PC-3 (cell line): ENCODE measurements around the gene ARHGAP6. TPM values are rescaled to one million over a fixed set of nuclear protein-coding genes. Genes with fewer than 3 reads are reported as not detected.

Experiments used
- ATAC-seq: fragments of 200-7000 bp; cut with Tn5 transposase; 2 replicates; pipeline ENCODE4 v1.9.1; 2020; ENCODE audit warnings: mild to moderate bottlenecking, moderate library complexity
- BruUV-seq: library from RNA; stranded (reverse); fragments of 400-500 nt; replicated peaks from 2 replicates; lab custom pipeline; 2021; lab: Mats Ljungman, UMichigan
- CTCF ChIA-PET: fragments of 300-600 bp; sonication (Branson Sonifier 250); formaldehyde crosslinking; loops from one replicate; lab custom pipeline; 2022; ENCODE audit warnings: antibody characterized with exemption; lab: Charles Lee
- POLR2A ChIA-PET: fragments of 300-600 bp; sonication (Branson Sonifier 250); formaldehyde crosslinking; loops from one replicate; lab custom pipeline; 2022; ENCODE audit warnings: antibody characterized with exemption; ENCODE audit not compliant: unreplicated experiment; lab: Charles Lee
- DNase-seq: peaks from one replicate; pipeline ENCODE4 v3.0.0-alpha.2; 2015
- H2AFZ ChIP-seq: fragments of 300-600 bp; sonication (generic); 2 replicates; pipeline ENCODE4 v1.6.0; 2016; ENCODE audit warnings: antibody characterized with exemption, low read length
- H3F3A ChIP-seq: fragments of 300-600 bp; sonication (generic); one replicate; pipeline ENCODE4 v1.6.0; 2017; ENCODE audit warnings: antibody characterized with exemption, low read length, control low read depth, mild to moderate bottlenecking; ENCODE audit not compliant: unreplicated experiment
- H3K27ac ChIP-seq: fragments of 300-600 bp; sonication (generic); 2 replicates; pipeline ENCODE4 v1.5.1; 2016; ENCODE audit warnings: mild to moderate bottlenecking, low read length
- H3K27me3 ChIP-seq: fragments of 300-600 bp; sonication (generic); 2 replicates; pipeline ENCODE4 v1.6.1; 2016; ENCODE audit warnings: low read length, mixed read lengths
- H3K36me3 ChIP-seq: fragments of 300-600 bp; sonication (generic); 2 replicates; pipeline ENCODE4 v1.6.1; 2016; ENCODE audit warnings: low read depth, mixed run types, low read length, mixed read lengths
- H3K4me1 ChIP-seq: fragments of 300-600 bp; sonication (generic); 2 replicates; pipeline ENCODE4 v1.5.1; 2016; ENCODE audit warnings: low read length; ENCODE audit not compliant: insufficient read depth
- H3K4me2 ChIP-seq: fragments of 300-600 bp; sonication (generic); 2 replicates; pipeline ENCODE4 v1.6.0; 2016; ENCODE audit warnings: low read length
- H3K4me3 ChIP-seq: fragments of 300-600 bp; sonication (generic); 2 replicates; pipeline ENCODE4 v1.5.1; 2016; ENCODE audit warnings: mild to moderate bottlenecking, low read length, mixed read lengths
- H3K79me2 ChIP-seq: fragments of 300-600 bp; sonication (generic); 2 replicates; pipeline ENCODE4 v1.6.1; 2017; ENCODE audit warnings: low read length, mixed read lengths
- H3K9ac ChIP-seq: fragments of 300-600 bp; sonication (generic); 2 replicates; pipeline ENCODE4 v1.6.0; 2016; ENCODE audit warnings: mild to moderate bottlenecking, low read length
- H3K9me2 ChIP-seq: fragments of 300-600 bp; sonication (generic); replicated peaks from 2 replicates; pipeline ENCODE4 v1.6.1; 2016; ENCODE audit warnings: mixed run types, low read length, mixed read lengths
- H3K9me3 ChIP-seq: fragments of 300-600 bp; sonication (generic); 2 replicates; pipeline ENCODE4 v1.6.1; 2016; ENCODE audit warnings: low read length, mixed read lengths
- H4K20me1 ChIP-seq: fragments of 300-600 bp; sonication (generic); 2 replicates; pipeline ENCODE4 v1.6.1; 2016; ENCODE audit warnings: low read length, mixed read lengths
- EZH2 ChIP-seq: fragments of 300-600 bp; sonication (generic); IDR thresholded peaks from one replicate; pipeline ENCODE4 v1.6.1; 2017; ENCODE audit warnings: antibody characterized with exemption, mild to moderate bottlenecking, low read length; ENCODE audit not compliant: unreplicated experiment
- EZH2phosphoT487 ChIP-seq: fragments of 300-600 bp; sonication (generic); IDR thresholded peaks from 2 replicates; pipeline ENCODE4 v1.6.1; 2018; ENCODE audit warnings: mild to moderate bottlenecking, antibody characterized with exemption, low read length, borderline replicate concordance
- intact Hi-C: fragments of 100-400 bp; cut with micrococcal nuclease; formaldehyde crosslinking; loops from 2 replicates; pipeline ENCODE4 v1.9.0; 2023
- total RNA-seq: library from RNA; depleted of rRNA; stranded (reverse); fragments of >200 nt; gene quantifications from 2 replicates; pipeline ENCODE4 v1.2.3, GENCODE V29; 2014
- TF ChIP-seq, protein P1 (sequence below): fragments of 300-600 bp; sonication (generic); conservative IDR thresholded peaks from 2 replicates; pipeline ENCODE4 v1.5.1; 2017; ENCODE audit warnings: antibody characterized with exemption, low read depth, mild to moderate bottlenecking, low read length

Gene ARHGAP6
- total RNA-seq, 1 experiment from 2014 or later: 2.8 TPM

DNA sequence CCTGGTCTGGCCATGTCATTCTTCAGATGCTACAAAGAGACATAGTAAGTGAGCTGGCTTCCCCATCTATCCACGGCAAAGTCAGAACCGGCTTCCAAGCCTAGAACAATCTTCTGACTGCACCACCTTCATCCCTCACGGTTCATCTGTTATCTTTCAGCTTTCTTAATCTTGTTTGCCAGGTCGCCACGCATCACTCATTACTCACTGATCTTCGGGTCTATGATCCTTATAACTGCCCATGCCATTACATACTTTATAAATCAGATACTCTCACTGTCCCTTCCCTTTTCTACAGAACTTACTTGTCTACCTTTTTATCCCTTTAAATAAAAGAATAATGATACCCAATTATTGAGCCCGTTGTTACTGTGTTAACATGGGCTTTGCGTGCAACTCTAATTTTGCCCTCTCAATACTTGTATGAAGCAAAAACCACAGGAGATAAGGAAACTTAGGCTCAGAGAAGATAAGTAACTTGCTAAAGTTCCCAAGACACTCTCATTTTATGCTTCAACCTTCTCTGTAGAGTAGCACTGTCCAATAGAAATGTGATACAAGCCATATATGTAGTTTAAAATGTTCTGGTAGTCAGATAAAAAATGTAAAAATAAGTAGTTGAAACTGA is 200.8 kb downstream of the ARHGAP6 start:
- Histone ChIP-seq H3F3A (peaks cover 5% of the 10 kb centered on the region), H3K79me2 (no peaks in the 10 kb centered on the region), H3K4me3 (no peak overlapping the region), H4K20me1 (no peaks in the 10 kb centered on the region), H3K9me2 (no peaks in the 10 kb centered on the region), H3K4me1 (peaks cover 38% of the 10 kb centered on the region), H3K27me3 (no peaks in the 10 kb centered on the region), H3K9me3 (no peaks in the 10 kb centered on the region), H3K36me3 (no peaks in the 10 kb centered on the region), H2AFZ (no peak overlapping the region), H3K4me2 (peak overlapping the region; percentile 15), H3K9ac (no peak overlapping the region), H3K27ac (no peak overlapping the region; the same call in 1 of the 2 replicates)
- CTCF ChIA-PET: no interaction called here
- TSS peak; percentile 24 for BruUV-seq
- TF ChIP-seq, protein P1, sequence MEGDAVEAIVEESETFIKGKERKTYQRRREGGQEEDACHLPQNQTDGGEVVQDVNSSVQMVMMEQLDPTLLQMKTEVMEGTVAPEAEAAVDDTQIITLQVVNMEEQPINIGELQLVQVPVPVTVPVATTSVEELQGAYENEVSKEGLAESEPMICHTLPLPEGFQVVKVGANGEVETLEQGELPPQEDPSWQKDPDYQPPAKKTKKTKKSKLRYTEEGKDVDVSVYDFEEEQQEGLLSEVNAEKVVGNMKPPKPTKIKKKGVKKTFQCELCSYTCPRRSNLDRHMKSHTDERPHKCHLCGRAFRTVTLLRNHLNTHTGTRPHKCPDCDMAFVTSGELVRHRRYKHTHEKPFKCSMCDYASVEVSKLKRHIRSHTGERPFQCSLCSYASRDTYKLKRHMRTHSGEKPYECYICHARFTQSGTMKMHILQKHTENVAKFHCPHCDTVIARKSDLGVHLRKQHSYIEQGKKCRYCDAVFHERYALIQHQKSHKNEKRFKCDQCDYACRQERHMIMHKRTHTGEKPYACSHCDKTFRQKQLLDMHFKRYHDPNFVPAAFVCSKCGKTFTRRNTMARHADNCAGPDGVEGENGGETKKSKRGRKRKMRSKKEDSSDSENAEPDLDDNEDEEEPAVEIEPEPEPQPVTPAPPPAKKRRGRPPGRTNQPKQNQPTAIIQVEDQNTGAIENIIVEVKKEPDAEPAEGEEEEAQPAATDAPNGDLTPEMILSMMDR: no peak
- TF ChIP-seq EZH2phosphoT487 (no peak), EZH2 (no peak)
- intact Hi-C loops: loop anchor here (5.0 kb wide), 3 partner anchors 37 to 292 kb away; partner anchors contain the start of gene MSL3
- no peak for ATAC-seq
- DNase-seq: peak; percentile 21
- POLR2A ChIA-PET: no interaction called here

DNA sequence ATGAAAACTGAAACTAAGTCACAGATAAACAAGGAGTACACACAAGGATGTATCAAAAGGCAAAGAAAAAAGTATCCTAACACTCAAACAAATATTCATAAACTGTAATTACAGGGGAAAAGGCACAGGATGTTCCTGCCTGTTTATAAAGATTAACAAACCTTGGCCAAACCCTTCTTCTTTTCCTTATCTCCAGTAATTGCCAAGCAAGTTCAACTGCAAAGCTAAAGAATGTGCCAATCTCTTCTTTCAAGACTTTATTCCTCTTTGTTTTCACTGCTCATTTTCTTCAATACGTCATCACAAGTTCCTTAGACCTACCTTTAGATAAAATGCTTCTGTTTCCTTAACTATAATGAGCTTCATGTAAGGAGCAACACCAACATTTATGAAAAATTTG is 201.3 kb downstream of the ARHGAP6 start:
- no TSS peak for BruUV-seq
- Histone ChIP-seq H3K27me3 (no peaks in the 10 kb centered on the region), H3K27ac (no peak overlapping the region), H3K4me2 (peak overlapping the region; percentile 15; the same call in 1 of the 2 replicates), H3K9ac (no peak overlapping the region), H3K9me3 (no peaks in the 10 kb centered on the region), H4K20me1 (no peaks in the 10 kb centered on the region), H3K79me2 (no peaks in the 10 kb centered on the region), H3K9me2 (no peaks in the 10 kb centered on the region), H3F3A (peaks cover 5% of the 10 kb centered on the region), H2AFZ (no peak overlapping the region), H3K4me1 (peaks cover 32% of the 10 kb centered on the region), H3K4me3 (no peak overlapping the region), H3K36me3 (no peaks in the 10 kb centered on the region)
- intact Hi-C loops: loop anchor here (5.0 kb wide), 2 partner anchors 82 to 293 kb away; partner anchors contain the start of gene MSL3
- ChIA-PET CTCF (no interaction called here), POLR2A (no interaction called here)
- DNase-seq: no peak
- TF ChIP-seq, protein P1: no peak
- no peak for TF ChIP-seq EZH2phosphoT487
- TF ChIP-seq EZH2: no peak
- ATAC-seq: no peak

DNA sequence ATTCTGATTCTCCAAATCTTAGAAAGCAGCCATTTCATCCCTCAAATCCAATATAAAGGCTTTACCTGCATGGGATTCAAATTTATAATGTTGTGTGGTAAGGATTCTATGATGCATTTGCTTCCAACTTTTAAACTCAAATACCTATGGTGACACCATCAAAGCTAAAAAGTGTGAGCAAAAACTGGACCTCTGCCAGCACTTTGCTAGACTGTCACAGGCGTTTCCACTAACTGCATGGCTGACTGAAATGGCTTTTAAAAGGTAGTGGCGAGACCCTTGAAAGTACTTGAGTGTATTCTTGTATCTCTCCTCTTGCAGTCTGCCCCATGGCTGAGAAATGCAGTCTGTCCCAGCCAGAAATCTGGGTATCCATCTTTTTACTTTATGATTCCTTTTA is 203.1 kb downstream of the ARHGAP6 start:
- no peak overlapping the region for H3K4me2 ChIP-seq
- no peaks in the 10 kb centered on the region for H3K27me3 ChIP-seq
- no peak overlapping the region for H3K4me3 ChIP-seq
- peaks cover 5% of the 10 kb centered on the region for H3F3A ChIP-seq
- ATAC-seq: no peak
- no peak overlapping the region for H2AFZ ChIP-seq
- TF ChIP-seq EZH2phosphoT487 (no peak), EZH2 (no peak)
- TF ChIP-seq, protein P1: no peak
- no peak overlapping the region for H3K27ac ChIP-seq
- H3K9ac ChIP-seq: no peak overlapping the region
- no peaks in the 10 kb centered on the region for H3K9me2 ChIP-seq
- H3K9me3 ChIP-seq: no peaks in the 10 kb centered on the region
- no peak for DNase-seq
- no peaks in the 10 kb centered on the region for H3K79me2 ChIP-seq
- no peaks in the 10 kb centered on the region for H3K36me3 ChIP-seq
- POLR2A ChIA-PET: no interaction called here
- BruUV-seq: no TSS peak
- H3K4me1 ChIP-seq: peaks cover 31% of the 10 kb centered on the region
- H4K20me1 ChIP-seq: no peaks in the 10 kb centered on the region
- intact Hi-C loops: loop anchor here (5.0 kb wide), 2 partner anchors 80 to 295 kb away; partner anchors contain the start of gene MSL3
- CTCF ChIA-PET: no interaction called here
